ENCODE measurements around the gene LIF.

DNA sequence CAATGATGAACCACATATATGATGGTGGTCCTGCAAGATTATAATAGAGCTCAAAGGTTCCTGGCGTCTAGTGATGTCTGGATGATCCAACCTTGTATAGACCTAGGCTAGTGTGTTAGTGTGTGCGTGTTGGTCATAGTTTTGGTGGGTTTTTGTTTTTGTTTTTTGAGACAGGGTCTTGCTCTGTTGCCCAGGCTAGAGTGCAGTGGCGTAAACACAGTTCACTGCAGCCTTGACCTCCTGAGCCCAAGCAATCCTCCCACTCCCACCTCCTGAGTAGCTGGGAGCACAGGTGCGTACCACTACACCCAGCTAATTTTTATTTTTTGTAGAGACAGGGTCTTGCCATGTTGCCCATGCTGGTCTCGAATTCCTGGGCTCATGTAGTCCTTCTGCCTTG lies 33.4 kb upstream of the LIF start:
- no peak for TF ChIP-seq EZH2 (IDR thresholded peaks at IDR 0.05; ENCODE audit: low read length)
- TF ChIP-seq, protein P1, sequence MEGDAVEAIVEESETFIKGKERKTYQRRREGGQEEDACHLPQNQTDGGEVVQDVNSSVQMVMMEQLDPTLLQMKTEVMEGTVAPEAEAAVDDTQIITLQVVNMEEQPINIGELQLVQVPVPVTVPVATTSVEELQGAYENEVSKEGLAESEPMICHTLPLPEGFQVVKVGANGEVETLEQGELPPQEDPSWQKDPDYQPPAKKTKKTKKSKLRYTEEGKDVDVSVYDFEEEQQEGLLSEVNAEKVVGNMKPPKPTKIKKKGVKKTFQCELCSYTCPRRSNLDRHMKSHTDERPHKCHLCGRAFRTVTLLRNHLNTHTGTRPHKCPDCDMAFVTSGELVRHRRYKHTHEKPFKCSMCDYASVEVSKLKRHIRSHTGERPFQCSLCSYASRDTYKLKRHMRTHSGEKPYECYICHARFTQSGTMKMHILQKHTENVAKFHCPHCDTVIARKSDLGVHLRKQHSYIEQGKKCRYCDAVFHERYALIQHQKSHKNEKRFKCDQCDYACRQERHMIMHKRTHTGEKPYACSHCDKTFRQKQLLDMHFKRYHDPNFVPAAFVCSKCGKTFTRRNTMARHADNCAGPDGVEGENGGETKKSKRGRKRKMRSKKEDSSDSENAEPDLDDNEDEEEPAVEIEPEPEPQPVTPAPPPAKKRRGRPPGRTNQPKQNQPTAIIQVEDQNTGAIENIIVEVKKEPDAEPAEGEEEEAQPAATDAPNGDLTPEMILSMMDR (optimal IDR thresholded peaks at IDR 0.05 in 1 of 3, IDR thresholded peaks at IDR 0.05 in 1 of 3, conservative IDR thresholded peaks at IDR 0.05 in 1 of 3; ENCODE audit: extremely low read depth in 1 of 3, insufficient read depth in 2 of 3, low read length in 3 of 3): no peak
